Neural crest cell (in vitro differentiated cells): Measurements from ENCODE around the gene DLGAP4. TPM values are rescaled to one million over a fixed set of nuclear protein-coding genes. Genes with fewer than 3 reads are reported as not detected.

Experiments
- DNase-seq: peaks from one replicate; pipeline ENCODE4 v3.0.0; 2021; ENCODE audit warnings: low read depth, mixed read lengths, low spot score
- H3K27ac Mint-ChIP-seq: one replicate; pipeline ENCODE4 v1.8.0; 2021; ENCODE audit warnings: mild to moderate bottlenecking, mixed read lengths; ENCODE audit not compliant: unreplicated experiment
- H3K27me3 Mint-ChIP-seq: 2 replicates; pipeline ENCODE4 v1.8.0; 2021; ENCODE audit warnings: low read depth, mild to moderate bottlenecking, mixed read lengths
- H3K36me3 Mint-ChIP-seq: 2 replicates; pipeline ENCODE4 v1.8.0; 2021; ENCODE audit warnings: low read depth, mild to moderate bottlenecking, mixed read lengths
- H3K4me1 Mint-ChIP-seq: 2 replicates; pipeline ENCODE4 v1.8.0; 2021; ENCODE audit warnings: mixed read lengths
- H3K4me3 Mint-ChIP-seq: one replicate; pipeline ENCODE4 v1.8.0; 2021; ENCODE audit warnings: mild to moderate bottlenecking, mixed read lengths
- H3K9me3 Mint-ChIP-seq: 2 replicates; pipeline ENCODE4 v1.8.0; 2021; ENCODE audit warnings: mixed read lengths
- CTCF ChIP-seq: fragments of 200-600 bp; sonication (generic); conservative IDR thresholded peaks from 2 replicates; pipeline ENCODE4 v1.5.0; 2021; ENCODE audit warnings: antibody characterized with exemption, mild to moderate bottlenecking
- total RNA-seq: library from RNA; stranded (reverse); gene quantifications from 2 replicates; pipeline ENCODE4 v1.2.1, GENCODE V29; 2021

Gene DLGAP4
- total RNA-seq, 1 donor from 2014 or later: 95.6 TPM

GRCh38 chr20:36432096-36432495 lies 126.0 kb downstream of the DLGAP4 start:
- Mint-ChIP-seq H3K36me3 (no peaks in the 10 kb centered on the region), H3K27ac (no peak overlapping the region), H3K4me1 (no peaks in the 10 kb centered on the region), H3K27me3 (peaks cover 11% of the 10 kb centered on the region), H3K9me3 (no peaks in the 10 kb centered on the region), H3K4me3 (no peak overlapping the region)
- TF ChIP-seq CTCF: no peak
- DNase-seq: no peak

- H3K4me1 Mint-ChIP-seq: no peaks in the 10 kb centered on the region
- peaks cover 12% of the 10 kb centered on the region for H3K27me3 Mint-ChIP-seq
- H3K4me3 Mint-ChIP-seq: no peak overlapping the region
- DNase-seq: no peak
- H3K27ac Mint-ChIP-seq: no peak overlapping the region
- H3K36me3 Mint-ChIP-seq: no peaks in the 10 kb centered on the region
- TF ChIP-seq CTCF: no peak
- H3K9me3 Mint-ChIP-seq: no peaks in the 10 kb centered on the region
Observed at GRCh38 chr20:36434383-36434782, 128.2 kb downstream of the DLGAP4 start.

- H3K4me1 Mint-ChIP-seq: no peaks in the 10 kb centered on the region
- no peak overlapping the region for H3K27ac Mint-ChIP-seq
- no peak for DNase-seq
- H3K27me3 Mint-ChIP-seq: peaks cover 12% of the 10 kb centered on the region
- H3K36me3 Mint-ChIP-seq: no peaks in the 10 kb centered on the region
- no peak for TF ChIP-seq CTCF
- no peak overlapping the region for H3K4me3 Mint-ChIP-seq
- no peaks in the 10 kb centered on the region for H3K9me3 Mint-ChIP-seq
Observed at GRCh38 chr20:36435124-36435523, 129.0 kb downstream of the DLGAP4 start.

- peak; percentile 60 for DNase-seq
- Mint-ChIP-seq H3K9me3 (no peaks in the 10 kb centered on the region), H3K27ac (no peak overlapping the region), H3K27me3 (peaks cover 12% of the 10 kb centered on the region), H3K4me3 (no peak overlapping the region), H3K4me1 (no peaks in the 10 kb centered on the region), H3K36me3 (no peaks in the 10 kb centered on the region)
- TF ChIP-seq CTCF: no peak
Observed at GRCh38 chr20:36435592-36436541, 129.7 kb downstream of the DLGAP4 start.

- Mint-ChIP-seq H3K4me1 (no peaks in the 10 kb centered on the region), H3K27me3 (peaks cover 12% of the 10 kb centered on the region), H3K9me3 (no peaks in the 10 kb centered on the region), H3K4me3 (no peak overlapping the region), H3K36me3 (no peaks in the 10 kb centered on the region), H3K27ac (no peak overlapping the region)
- DNase-seq: peak; percentile 79
- TF ChIP-seq CTCF: peak; percentile 93
Observed at GRCh38 chr20:36439040-36439730, 133.0 kb downstream of the DLGAP4 start.
